H1 (cell line): Measurements from ENCODE around the gene BRD9. TPM values are rescaled to one million over a fixed set of nuclear protein-coding genes. Genes with fewer than 3 reads are reported as not detected.

ENCODE experiments used
- CTCF ChIA-PET: fragments of 300-600 bp; sonication (Branson Sonifier 250); formaldehyde crosslinking; loops from one replicate; lab custom pipeline; 2021; ENCODE audit not compliant: partially characterized antibody; lab: Charles Lee
- POLR2A ChIA-PET: fragments of 300-600 bp; sonication (Branson Sonifier 250); formaldehyde crosslinking; loops from one replicate; lab custom pipeline; 2021; ENCODE audit warnings: inconsistent platforms; ENCODE audit not compliant: partially characterized antibody; lab: Charles Lee
- DNase-seq, 2 experiments: peaks; one replicate each; pipeline versions ENCODE4 v3.0.0 to v3.0.0-alpha.2; 2010 to 2022; ENCODE audit warnings: low spot score in 2 of 2, low read depth in 1 of 2, mixed read lengths in 1 of 2
- FAIRE-seq: peaks from 2 replicates; lab custom pipeline; 2011; peaks lifted over from hg19 to GRCh38; lab: Jason Lieb, UNC
- H2AFZ ChIP-seq: 2 replicates; pipeline ENCODE4 v1.8.1; 2012; ENCODE audit warnings: low read length, inconsistent platforms
- H2AK5ac ChIP-seq: 2 replicates; pipeline ENCODE4 v1.6.1; 2013; ENCODE audit warnings: low read depth, low read length
- H2BK120ac ChIP-seq: replicated peaks from 2 replicates; pipeline ENCODE3; 2013; ENCODE audit warnings: low read depth, low read length, inconsistent platforms
- H2BK12ac ChIP-seq: 2 replicates; pipeline ENCODE4 v1.6.1; 2013; ENCODE audit warnings: low read depth, low read length
- H2BK15ac ChIP-seq: 2 replicates; pipeline ENCODE4 v1.6.1; 2013; ENCODE audit warnings: low read length
- H2BK20ac ChIP-seq: 2 replicates; pipeline ENCODE4 v1.6.1; 2013; ENCODE audit warnings: low read length
- H2BK5ac ChIP-seq: 2 replicates; pipeline ENCODE4 v1.6.1; 2013; ENCODE audit warnings: low read depth, low read length
- H3K14ac ChIP-seq: 2 replicates; pipeline ENCODE4 v1.6.1; 2013; ENCODE audit warnings: inconsistent platforms; ENCODE audit not compliant: insufficient read length
- H3K18ac ChIP-seq: 2 replicates; pipeline ENCODE4 v1.6.1; 2013; ENCODE audit warnings: low read length; ENCODE audit errors: extremely low read depth
- H3K23ac ChIP-seq: 2 replicates; pipeline ENCODE4 v1.6.1; 2013; ENCODE audit warnings: inconsistent platforms; ENCODE audit not compliant: insufficient read length
- H3K23me2 ChIP-seq: 2 replicates; pipeline ENCODE4 v1.6.1; 2013; ENCODE audit warnings: low read depth, low read length
- H3K27ac ChIP-seq: 2 replicates; pipeline ENCODE4 v1.6.1; 2011; ENCODE audit warnings: low read depth, low read length, inconsistent platforms
- H3K27me3 ChIP-seq, 4 experiments: replicated peaks in 1 of 4; 1 replicate in 1 of 4; 2 replicates in 3 of 4; pipeline versions ENCODE4 v1.6.1 to v1.8.1; 2011 to 2013; ENCODE audit warnings: low read length in 3 of 4, mild to moderate bottlenecking in 3 of 4, inconsistent platforms in 2 of 4, mixed read lengths in 2 of 4, moderate library complexity in 1 of 4; ENCODE audit not compliant: control insufficient read depth in 3 of 4, insufficient read depth in 3 of 4; ENCODE audit errors: extremely low read depth in 1 of 4
- H3K36me3 ChIP-seq, 4 experiments: 2 replicates each; pipeline versions ENCODE4 v1.6.1 to v1.8.1; 2011 to 2013; ENCODE audit warnings: mild to moderate bottlenecking in 4 of 4, low read length in 3 of 4, moderate library complexity in 2 of 4, control low read depth in 1 of 4, inconsistent platforms in 1 of 4; ENCODE audit not compliant: insufficient read depth in 4 of 4, control insufficient read depth in 2 of 4
- H3K4ac ChIP-seq: replicated peaks from 2 replicates; pipeline ENCODE3; 2013; ENCODE audit warnings: low read length, low read depth, mixed read lengths, inconsistent platforms; ENCODE audit not compliant: insufficient read length
- H3K4me1 ChIP-seq, 4 experiments: replicated peaks in 1 of 4; 1 replicate in 1 of 4; 2 replicates in 3 of 4; pipeline versions ENCODE4 v1.6.1 to v1.8.1; 2011 to 2013; ENCODE audit warnings: low read length in 3 of 4, inconsistent platforms in 2 of 4, mixed read lengths in 1 of 4; ENCODE audit not compliant: insufficient read depth in 4 of 4, control insufficient read depth in 3 of 4
- H3K4me2 ChIP-seq, 2 experiments: 2 replicates each; pipeline versions ENCODE4 v1.6.1 to v1.8.1; 2011 to 2013; ENCODE audit warnings: low read depth in 2 of 2, low read length in 2 of 2, control low read depth in 1 of 2, inconsistent platforms in 1 of 2, mild to moderate bottlenecking in 1 of 2; ENCODE audit not compliant: insufficient read depth in 1 of 2
- H3K4me3 ChIP-seq, 4 experiments: fragments of 200-600, 300-600 bp in 1 of 4; sonication (generic), shearing (Covaris generic), sonication (Bioruptor Twin) in 1 of 4; 2 replicates each; pipeline versions ENCODE4 v1.5.1 to v1.8.1; 2011 to 2016; ENCODE audit warnings: low read length in 4 of 4, low read depth in 3 of 4, control low read depth in 2 of 4, inconsistent platforms in 2 of 4, mild to moderate bottlenecking in 2 of 4, mixed read lengths in 1 of 4, moderate library complexity in 1 of 4; ENCODE audit not compliant: insufficient read depth in 2 of 4; ENCODE audit errors: extremely low read depth in 1 of 4
- H3K56ac ChIP-seq: replicated peaks from 2 replicates; pipeline ENCODE3; 2013; ENCODE audit warnings: low read depth, mild to moderate bottlenecking, mixed read lengths, low read length, inconsistent platforms; ENCODE audit not compliant: insufficient read length
- H3K79me1 ChIP-seq: 2 replicates; pipeline ENCODE4 v1.6.1; 2013; ENCODE audit warnings: low read depth, low read length, control low read depth
- H3K79me2 ChIP-seq, 2 experiments: 2 replicates each; pipeline versions ENCODE4 v1.6.1 to v1.8.1; 2012 to 2013; ENCODE audit warnings: low read length in 2 of 2, mild to moderate bottlenecking in 2 of 2, inconsistent platforms in 1 of 2; ENCODE audit not compliant: insufficient read depth in 2 of 2, control insufficient read depth in 1 of 2
- H3K9ac ChIP-seq, 4 experiments: replicated peaks in 1 of 4; 1 replicate in 1 of 4; 2 replicates in 3 of 4; pipeline versions ENCODE4 v1.6.1 to v1.8.1; 2011 to 2013; ENCODE audit warnings: low read depth in 3 of 4, low read length in 3 of 4, control low read depth in 2 of 4, mild to moderate bottlenecking in 2 of 4, moderate library complexity in 2 of 4, inconsistent platforms in 1 of 4; ENCODE audit errors: extremely low read depth in 1 of 4
- H3K9me3 ChIP-seq, 2 experiments: 2 replicates each; pipeline versions ENCODE4 v1.6.1 to v1.8.1; 2012 to 2013; ENCODE audit warnings: mild to moderate bottlenecking in 2 of 2, moderate library complexity in 2 of 2, control low read depth in 1 of 2, inconsistent platforms in 1 of 2, low read depth in 1 of 2, low read length in 1 of 2, mixed read lengths in 1 of 2; ENCODE audit not compliant: insufficient read depth in 2 of 2
- H4K20me1 ChIP-seq, 2 experiments: replicated peaks in 1 of 2; 2 replicates each; pipeline versions ENCODE3 to v1.8.1; 2011 to 2013; ENCODE audit warnings: inconsistent platforms in 2 of 2, low read length in 2 of 2, mild to moderate bottlenecking in 1 of 2; ENCODE audit not compliant: insufficient read depth in 2 of 2, control insufficient read depth in 1 of 2
- H4K5ac ChIP-seq: 2 replicates; pipeline ENCODE4 v1.6.1; 2013; ENCODE audit warnings: low read length, low read depth, mixed read lengths, inconsistent platforms; ENCODE audit not compliant: insufficient read length
- H4K8ac ChIP-seq: 2 replicates; pipeline ENCODE4 v1.8.0; 2013; ENCODE audit warnings: mild to moderate bottlenecking, moderate library complexity, low read length, inconsistent platforms; ENCODE audit not compliant: insufficient read depth; ENCODE audit errors: extremely low read depth
- H4K91ac ChIP-seq: replicated peaks from 2 replicates; pipeline ENCODE3; 2013; ENCODE audit warnings: low read length, mixed read lengths, inconsistent platforms; ENCODE audit not compliant: insufficient read length
- ASH2L ChIP-seq: fragments of 200-600, 300-600 bp; sonication (generic); IDR thresholded peaks from one replicate; pipeline ENCODE4 v1.7.1; 2017; ENCODE audit warnings: low read length
- ATF2 ChIP-seq: IDR thresholded peaks from 2 replicates; pipeline ENCODE4 v1.6.1; 2012; ENCODE audit warnings: low read length, inconsistent platforms
- CBX8 ChIP-seq: fragments of 300-800, 300-1000 bp; sonication (generic); IDR thresholded peaks from 2 replicates; pipeline ENCODE4 v1.7.1; 2016; ENCODE audit warnings: low read depth, low read length, borderline replicate concordance
- GABPA ChIP-seq: IDR thresholded peaks from 2 replicates; pipeline ENCODE4 v1.6.1; 2011; ENCODE audit warnings: mild to moderate bottlenecking, low read length, moderate library complexity, borderline replicate concordance; ENCODE audit not compliant: insufficient read depth
- GTF2F1 ChIP-seq: IDR thresholded peaks from 2 replicates; pipeline ENCODE4 v1.6.1; 2012; ENCODE audit warnings: low read depth, low read length, improper control_type of control experiment, borderline replicate concordance
- HDAC2 ChIP-seq, 2 experiments: fragments of 300-600 bp in 1 of 2; sonication (generic) in 1 of 2; IDR thresholded peaks; 2 replicates each; pipeline ENCODE4 v1.6.1; 2011 to 2012; ENCODE audit warnings: low read depth in 2 of 2, low read length in 2 of 2, mild to moderate bottlenecking in 2 of 2, moderate library complexity in 2 of 2, borderline replicate concordance in 1 of 2, inconsistent platforms in 1 of 2
- JUND ChIP-seq: IDR thresholded peaks from 2 replicates; pipeline ENCODE4 v1.6.1; 2011; ENCODE audit warnings: mild to moderate bottlenecking, improper control_type of control experiment, low read length
- KDM5A ChIP-seq: fragments of 200-600 bp; IDR thresholded peaks from 2 replicates; pipeline ENCODE4 v1.7.1; 2012; ENCODE audit warnings: mild to moderate bottlenecking, low read length, inconsistent platforms, mixed read lengths
- POU5F1 ChIP-seq: IDR thresholded peaks from 2 replicates; pipeline ENCODE4 v1.6.1; 2011; ENCODE audit warnings: low read depth, mild to moderate bottlenecking, low read length, moderate library complexity
- SAP30 ChIP-seq: fragments of 300-600 bp; sonication (generic); IDR thresholded peaks from 2 replicates; pipeline ENCODE4 v1.7.1; 2012; ENCODE audit warnings: low read length, moderate library complexity, mild to moderate bottlenecking, inconsistent platforms; ENCODE audit not compliant: insufficient read depth, insufficient replicate concordance
- YY1 ChIP-seq: IDR thresholded peaks from 2 replicates; pipeline ENCODE4 v1.6.1; 2011; ENCODE audit warnings: low read depth, mild to moderate bottlenecking, low read length
- WGBS, 2 experiments: shearing (Covaris generic) in 1 of 2; methylation state at CpG; one replicate each; pipeline versions ENCODE4 v1.1.6 to v1.1.7; 2013 to 2015; ENCODE audit warnings: low lambda C conversion rate in 2 of 2, mixed read lengths in 2 of 2, inconsistent platforms in 1 of 2, low coverage in 1 of 2, missing lambda C conversion rate in 1 of 2; ENCODE audit not compliant: insufficient replicate concordance in 2 of 2, insufficient coverage in 1 of 2, insufficient read length in 1 of 2; ENCODE audit errors: extremely low coverage in 1 of 2, missing lambda C conversion rate in 1 of 2; 5-methylcytosine and 5-hydroxymethylcytosine counted together
- polyA plus RNA-seq, 7 experiments: library from polyadenylated mRNA; depleted of rRNA in 3 of 7; stranded (reverse) in 5 of 7; unstranded in 2 of 7; fragments of >200 nt in 5 of 7; fragments of 200-250 nt in 2 of 7; gene quantifications; 1 replicate in 5 of 7; 2 replicates in 1 of 7; 4 replicates in 1 of 7; pipeline versions ENCODE4 v1.2.1 to v1.2.3, GENCODE V29; 2011 to 2013; ENCODE audit warnings: missing spikeins in 2 of 7, mixed read lengths in 2 of 7
- total RNA-seq: library from RNA; stranded (reverse); fragmentation: NEBNext Ultra II Directional; extraction: Animal tissue kit (Norgen Biotek cat#: 25700); gene quantifications from 2 replicates; pipeline ENCODE4 v1.2.1, GENCODE V29; 2021

BRD9 gene
- total and polyA plus RNA-seq, 2 of the 8 experiments (the other 6 are each of a cell fraction or from before 2014, with no cell fraction given), result 9.3 to 49.4 TPM

GRCh38 chr5:878125-878524 lies 14.5 kb downstream of the BRD9 start:
- Histone ChIP-seq H2AFZ (no peak overlapping the region), H4K20me1 (peaks cover 10 to 38% of the 10 kb centered on the region in 2 experiments), H2BK20ac (no peak overlapping the region), H4K8ac (no peak overlapping the region), H3K27me3 (no peaks in the 10 kb centered on the region; a peak in 1 of 7 replicates), H3K9ac (no peak overlapping the region), H3K23me2 (peaks cover 5% of the 10 kb centered on the region; the same call in 1 of the 2 replicates), H2BK120ac (no peak overlapping the region), H3K4ac (no peak overlapping the region), H3K36me3 (peaks cover 19 to 60% (median 59%) of the 10 kb centered on the region in 4 experiments), H3K23ac (no peak overlapping the region), H3K4me2 (no peak overlapping the region), H3K14ac (no peak overlapping the region), H3K4me1 (no peaks in the 10 kb centered on the region), H3K27ac (no peak overlapping the region), H3K4me3 (no peak overlapping the region), H2BK15ac (no peak overlapping the region), H2BK12ac (no peak overlapping the region), H4K5ac (no peak overlapping the region), H2AK5ac (no peak overlapping the region), H3K79me1 (peaks cover 27% of the 10 kb centered on the region), H3K79me2 (peaks cover 0 to 23% of the 10 kb centered on the region in 2 experiments; a peak in 3 of 4 replicates), H4K91ac (no peak overlapping the region), H3K18ac (no peak overlapping the region), H3K9me3 (no peaks in the 10 kb centered on the region; a peak in 1 of 4 replicates), H2BK5ac (peak overlapping the region; percentile 52; the same call in 1 of the 2 replicates), H3K56ac (no peak overlapping the region)
- no peak for FAIRE-seq
- POLR2A ChIA-PET, result interaction anchor here (0.5 to 1.5 kb wide), 2 partner anchors 9 to 516 kb away, joined by 3 to 4 read pairs; no protein-coding TSS in a partner anchor
- CTCF ChIA-PET, result interaction anchor here (0.7 to 1.1 kb wide), 4 partner anchors 9 to 111 kb away, joined by 3 to 4 read pairs (median 3); no protein-coding TSS in a partner anchor
- no peak for DNase-seq
- WGBS, 2 experiments, result 94% methylated on average over 15 of the region's 15 CpGs; no CpG with 5 or more reads in 1 of the 2 experiments
- TF ChIP-seq ATF2 (no peak), HDAC2 (IDR thresholded peaks at IDR 0.05; ENCODE audit: borderline replicate concordance in 1 of 2, low read depth in 2 of 2, low read length in 2 of 2) (no peak), KDM5A (no peak), ASH2L (no peak), GTF2F1 (no peak), SAP30 (no peak), GABPA (no peak), POU5F1 (no peak), CBX8 (no peak), JUND (no peak), YY1 (no peak)
